ENCODE results near the gene NMB.

The NMB gene

DNA sequence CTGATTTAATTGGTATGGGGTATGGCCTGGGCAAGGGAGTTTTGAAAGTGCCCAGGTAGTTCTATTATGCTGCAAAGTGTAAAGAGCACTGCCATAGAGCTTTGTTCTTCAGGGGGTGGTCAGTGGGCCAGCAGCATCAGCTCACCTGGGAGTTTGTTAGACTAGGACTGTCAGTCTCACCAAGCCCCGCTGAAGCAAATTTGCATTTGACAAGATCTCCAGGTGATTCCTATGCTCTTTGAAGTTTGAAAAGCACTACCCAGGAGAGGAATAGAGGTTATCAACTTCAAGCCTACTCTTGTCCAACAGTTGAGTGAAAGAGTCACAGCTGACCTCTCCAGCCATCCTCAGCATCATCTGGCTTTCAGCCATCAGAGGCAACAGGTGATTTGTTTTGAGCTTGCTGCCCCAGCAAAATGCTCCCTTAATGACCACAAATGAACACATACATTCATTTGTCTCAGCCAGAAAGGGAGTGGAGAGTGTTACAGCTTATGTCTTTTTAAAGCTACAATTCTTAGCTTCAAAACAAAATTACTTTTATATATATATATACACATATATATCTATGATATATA is 49.2 kb downstream of the NMB start:
- Histone ChIP-seq H3K79me1 (ENCODE audit: low read length) (no peaks in the 10 kb centered on the region), H3K4me3 (ENCODE audit: low read depth, low read length) (no peak overlapping the region), H3K9ac (ENCODE audit: low read length) (no peak overlapping the region), H3K36me3 (ENCODE audit: control insufficient read depth in 1 of 2, insufficient read depth in 2 of 2, low read length in 2 of 2) (peaks cover 25 to 37% of the 10 kb centered on the region in 2 experiments), H3K4ac (ENCODE audit: low read depth, low read length) (no peak overlapping the region), H2BK5ac (ENCODE audit: low read depth, low read length, poor library complexity) (no peak overlapping the region), H4K8ac (ENCODE audit: low read depth, low read length) (no peak overlapping the region), H2AFZ (ENCODE audit: insufficient read depth, low read length, poor library complexity) (no peak overlapping the region), H3K14ac (ENCODE audit: low read length) (no peak overlapping the region), H2AK5ac (ENCODE audit: low read length) (no peak overlapping the region), H4K12ac (ENCODE audit: low read depth, low read length) (no peak overlapping the region), H3K79me2 (ENCODE audit: control insufficient read depth, insufficient read depth, low read length, poor library complexity) (no peaks in the 10 kb centered on the region), H3K23ac (ENCODE audit: low read length) (no peak overlapping the region), H3K4me2 (ENCODE audit: low read length) (no peak overlapping the region), H3K27ac (ENCODE audit: low read depth, low read length) (no peak overlapping the region), H2BK120ac (ENCODE audit: insufficient read depth, low read length, poor library complexity) (no peak overlapping the region), H4K91ac (ENCODE audit: low read depth, low read length) (no peak overlapping the region), H2BK12ac (ENCODE audit: low read length) (no peak overlapping the region), H3K27me3 (ENCODE audit: insufficient read depth, low read length) (no peaks in the 10 kb centered on the region), H3K9me3 (ENCODE audit: insufficient read depth, low read depth, low read length) (no peaks in the 10 kb centered on the region), H3K18ac (ENCODE audit: low read length) (no peak overlapping the region), H3K4me1 (ENCODE audit: control insufficient read depth in 1 of 2, insufficient read depth in 2 of 2, low read length in 2 of 2) (no peaks in the 10 kb centered on the region)
- WGBS (ENCODE audit: extremely low coverage, insufficient coverage, insufficient read length), result no CpG with 5 or more reads among the region's 1 CpG
- no peak for DNase-seq

DNA sequence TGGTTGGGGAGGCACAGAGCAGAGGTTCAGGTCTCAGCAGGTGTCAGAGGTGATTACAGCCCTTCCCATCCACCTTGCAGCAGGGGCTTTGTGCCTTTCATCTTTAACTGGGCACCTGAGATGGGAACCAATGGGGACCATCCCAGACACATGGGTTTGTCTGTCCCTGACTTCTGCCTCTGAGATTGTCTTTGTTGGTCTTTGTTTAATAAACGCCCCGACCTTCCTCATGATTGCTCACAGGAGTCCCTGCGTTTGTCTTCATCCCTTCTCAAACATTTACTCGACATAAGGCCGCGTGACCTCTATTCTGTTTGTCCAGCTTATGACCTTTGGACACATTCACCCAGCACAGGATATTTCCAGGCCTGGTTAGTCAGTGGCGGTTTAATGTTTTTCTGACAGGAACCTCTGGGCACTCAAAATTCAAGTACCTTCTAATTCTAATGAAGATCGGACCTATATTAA is 51.3 kb downstream of the NMB start:
- Histone ChIP-seq H2BK12ac (ENCODE audit: low read length) (no peak overlapping the region), H3K27me3 (ENCODE audit: insufficient read depth, low read length) (no peaks in the 10 kb centered on the region), H3K23ac (ENCODE audit: low read length) (no peak overlapping the region), H4K91ac (ENCODE audit: low read depth, low read length) (no peak overlapping the region), H2AK5ac (ENCODE audit: low read length) (no peak overlapping the region), H4K8ac (ENCODE audit: low read depth, low read length) (no peak overlapping the region), H3K27ac (ENCODE audit: low read depth, low read length) (no peak overlapping the region), H2BK5ac (ENCODE audit: low read depth, low read length, poor library complexity) (no peak overlapping the region), H2AFZ (ENCODE audit: insufficient read depth, low read length, poor library complexity) (no peak overlapping the region), H3K79me1 (ENCODE audit: low read length) (no peaks in the 10 kb centered on the region), H3K4me1 (ENCODE audit: control insufficient read depth in 1 of 2, insufficient read depth in 2 of 2, low read length in 2 of 2) (no peaks in the 10 kb centered on the region), H3K79me2 (ENCODE audit: control insufficient read depth, insufficient read depth, low read length, poor library complexity) (no peaks in the 10 kb centered on the region), H3K9ac (ENCODE audit: low read length) (no peak overlapping the region), H3K4me2 (ENCODE audit: low read length) (no peak overlapping the region), H3K36me3 (ENCODE audit: control insufficient read depth in 1 of 2, insufficient read depth in 2 of 2, low read length in 2 of 2) (peaks cover 26 to 40% of the 10 kb centered on the region in 2 experiments), H3K9me3 (ENCODE audit: insufficient read depth, low read depth, low read length) (no peaks in the 10 kb centered on the region), H3K4ac (ENCODE audit: low read depth, low read length) (no peak overlapping the region), H2BK120ac (ENCODE audit: insufficient read depth, low read length, poor library complexity) (no peak overlapping the region), H3K4me3 (ENCODE audit: low read depth, low read length) (no peak overlapping the region), H3K14ac (ENCODE audit: low read length) (no peak overlapping the region), H4K12ac (ENCODE audit: low read depth, low read length) (no peak overlapping the region), H3K18ac (ENCODE audit: low read length) (no peak overlapping the region)
- no CpG with 5 or more reads among the region's 8 CpGs for WGBS (ENCODE audit: extremely low coverage, insufficient coverage, insufficient read length)
- DNase-seq, result no peak

DNA sequence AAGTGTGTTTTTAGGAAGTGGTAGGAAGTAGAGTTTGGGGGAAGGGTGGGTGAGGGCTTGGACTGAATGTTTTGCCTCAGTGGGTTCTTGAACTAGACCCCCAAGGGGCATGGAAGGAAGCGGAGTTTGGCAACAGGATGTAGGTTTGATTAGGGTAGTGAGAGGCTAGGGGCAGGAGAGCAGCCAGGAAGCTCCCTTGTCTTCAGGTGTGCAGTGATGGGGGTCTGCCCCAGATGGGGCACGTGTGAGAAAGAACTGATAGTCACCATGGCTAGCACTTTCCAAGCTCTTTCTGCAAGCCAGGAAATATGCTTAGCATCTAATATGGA is 52.5 kb downstream of the NMB start:
- no peak overlapping the region for H3K27ac ChIP-seq (ENCODE audit: low read depth, low read length)
- no peak overlapping the region for H3K4me2 ChIP-seq (ENCODE audit: low read length)
- H3K79me2 ChIP-seq (ENCODE audit: control insufficient read depth, insufficient read depth, low read length, poor library complexity), result peaks cover 4% of the 10 kb centered on the region
- no peak overlapping the region for H2BK120ac ChIP-seq (ENCODE audit: insufficient read depth, low read length, poor library complexity)
- no peak overlapping the region for H2AFZ ChIP-seq (ENCODE audit: insufficient read depth, low read length, poor library complexity)
- no peak overlapping the region for H4K91ac ChIP-seq (ENCODE audit: low read depth, low read length)
- no peak overlapping the region for H4K12ac ChIP-seq (ENCODE audit: low read depth, low read length)
- peaks cover 26 to 40% of the 10 kb centered on the region in 2 experiments for H3K36me3 ChIP-seq (ENCODE audit: control insufficient read depth in 1 of 2, insufficient read depth in 2 of 2, low read length in 2 of 2)
- H3K4ac ChIP-seq (ENCODE audit: low read depth, low read length), result no peak overlapping the region
- peaks cover 0 to under 1% of the 10 kb centered on the region in 2 experiments for H3K4me1 ChIP-seq (ENCODE audit: control insufficient read depth in 1 of 2, insufficient read depth in 2 of 2, low read length in 2 of 2)
- no peak overlapping the region for H3K4me3 ChIP-seq (ENCODE audit: low read depth, low read length)
- no peak overlapping the region for H2AK5ac ChIP-seq (ENCODE audit: low read length)
- H2BK12ac ChIP-seq (ENCODE audit: low read length), result no peak overlapping the region
- H3K27me3 ChIP-seq (ENCODE audit: insufficient read depth, low read length), result no peaks in the 10 kb centered on the region
- H3K23ac ChIP-seq (ENCODE audit: low read length), result no peak overlapping the region
- H3K14ac ChIP-seq (ENCODE audit: low read length), result no peak overlapping the region
- H2BK5ac ChIP-seq (ENCODE audit: low read depth, low read length, poor library complexity), result no peak overlapping the region
- no peak overlapping the region for H3K9ac ChIP-seq (ENCODE audit: low read length)
- H3K18ac ChIP-seq (ENCODE audit: low read length), result no peak overlapping the region
- no CpG with 5 or more reads among the region's 2 CpGs for WGBS (ENCODE audit: extremely low coverage, insufficient coverage, insufficient read length)
- peaks cover 5% of the 10 kb centered on the region for H3K79me1 ChIP-seq (ENCODE audit: low read length)
- H4K8ac ChIP-seq (ENCODE audit: low read depth, low read length), result no peak overlapping the region
- no peaks in the 10 kb centered on the region for H3K9me3 ChIP-seq (ENCODE audit: insufficient read depth, low read depth, low read length)
- DNase-seq, result no peak
